ENCODE results near the gene LAMA3. TPM values are rescaled to one million over a fixed set of nuclear protein-coding genes. Genes with fewer than 3 reads are reported as not detected.

The LAMA3 gene
- total RNA-seq, 2 donors from 2014 or later = 30.1 to 34.2 TPM

GRCh38 chr18:23906658-23907057 lies 217.4 kb downstream of the LAMA3 start:
- H3K36me3 ChIP-seq = no peaks in the 10 kb centered on the region
- H3K4me1 ChIP-seq (ENCODE audit: control insufficient read depth in 1 of 2, low read depth in 2 of 2) = no peaks in the 10 kb centered on the region
- no peak overlapping the region for H3K27ac ChIP-seq
- H3K27me3 ChIP-seq (replicated peaks; ENCODE audit: insufficient read depth) = no peaks in the 10 kb centered on the region
- DNase-seq (ENCODE audit: low spot score) = no peak
- H3K4me3 ChIP-seq = no peak overlapping the region
- no peaks in the 10 kb centered on the region for H3K9me3 ChIP-seq
- no peak for ATAC-seq (ENCODE audit: insufficient number of reproducible peaks, low FRiP score, low read depth)
- TF ChIP-seq CTCF (IDR thresholded peaks at IDR 0.05) = no peak

GRCh38 chr18:23908827-23909226 lies 219.6 kb downstream of the LAMA3 start:
- ATAC-seq (ENCODE audit: insufficient number of reproducible peaks, low FRiP score, low read depth) (no peak), DNase-seq (ENCODE audit: low spot score) (no peak)
- H3K27ac ChIP-seq = no peak overlapping the region
- H3K4me1 ChIP-seq (ENCODE audit: control insufficient read depth in 1 of 2, low read depth in 2 of 2) = no peaks in the 10 kb centered on the region
- no peak overlapping the region for H3K4me3 ChIP-seq
- no peaks in the 10 kb centered on the region for H3K9me3 ChIP-seq
- no peak for TF ChIP-seq CTCF (IDR thresholded peaks at IDR 0.05)
- H3K36me3 ChIP-seq = no peaks in the 10 kb centered on the region
- no peaks in the 10 kb centered on the region for H3K27me3 ChIP-seq (replicated peaks; ENCODE audit: insufficient read depth)

- H3K36me3 ChIP-seq = no peaks in the 10 kb centered on the region
- no peak for TF ChIP-seq CTCF (IDR thresholded peaks at IDR 0.05)
- ATAC-seq (ENCODE audit: insufficient number of reproducible peaks, low FRiP score, low read depth) (no peak), DNase-seq (ENCODE audit: low spot score) (no peak)
- no peak overlapping the region for H3K27ac ChIP-seq
- H3K27me3 ChIP-seq (replicated peaks; ENCODE audit: insufficient read depth) = no peaks in the 10 kb centered on the region
- no peaks in the 10 kb centered on the region for H3K4me1 ChIP-seq (ENCODE audit: control insufficient read depth in 1 of 2, low read depth in 2 of 2)
- H3K4me3 ChIP-seq = no peak overlapping the region
- H3K9me3 ChIP-seq = no peaks in the 10 kb centered on the region
Measured at GRCh38 chr18:23910032-23910431, 220.8 kb downstream of the LAMA3 start.

GRCh38 chr18:23912356-23912755 lies 223.1 kb downstream of the LAMA3 start:
- no peak overlapping the region for H3K4me3 ChIP-seq
- H3K27me3 ChIP-seq (replicated peaks; ENCODE audit: insufficient read depth) = no peaks in the 10 kb centered on the region
- no peaks in the 10 kb centered on the region for H3K36me3 ChIP-seq

GRCh38 chr18:23916338-23916737 lies 227.1 kb downstream of the LAMA3 start:
- ATAC-seq (ENCODE audit: insufficient number of reproducible peaks, low FRiP score, low read depth) = no peak
- H3K27ac ChIP-seq = no peak overlapping the region

More at GRCh38 chr18:23912356-23912755, 223.1 kb downstream of the LAMA3 start:
- no peaks in the 10 kb centered on the region for H3K4me1 ChIP-seq (ENCODE audit: control insufficient read depth in 1 of 2, low read depth in 2 of 2)
- TF ChIP-seq CTCF (IDR thresholded peaks at IDR 0.05) = no peak
- DNase-seq (ENCODE audit: low spot score) (no peak), ATAC-seq (ENCODE audit: insufficient number of reproducible peaks, low FRiP score, low read depth) (no peak)
- H3K27ac ChIP-seq = no peak overlapping the region
- H3K9me3 ChIP-seq = no peaks in the 10 kb centered on the region

More at GRCh38 chr18:23916338-23916737, 227.1 kb downstream of the LAMA3 start:
- H3K4me1 ChIP-seq (ENCODE audit: control insufficient read depth in 1 of 2, low read depth in 2 of 2) = peaks cover 0 to 6% of the 10 kb centered on the region in 2 donors
- H3K9me3 ChIP-seq = no peaks in the 10 kb centered on the region
- no peak for DNase-seq (ENCODE audit: low spot score)
- H3K4me3 ChIP-seq = no peak overlapping the region
- TF ChIP-seq CTCF (IDR thresholded peaks at IDR 0.05) = no peak
- no peaks in the 10 kb centered on the region for H3K27me3 ChIP-seq (replicated peaks; ENCODE audit: insufficient read depth)
- no peaks in the 10 kb centered on the region for H3K36me3 ChIP-seq
